Epidermal melanocyte (primary cell): ENCODE results near the gene FOXO1.
"Not testable (repeated sequence)": the region's sequence is repeated elsewhere in the genome, so short reads cannot be mapped to it uniquely, and the experiment has no call there.

Source experiments
- DNase-seq: peaks from one replicate; pipeline ENCODE4 v3.0.0; 2011; ENCODE audit warnings: low spot score; ENCODE audit not compliant: insufficient read length

FOXO1 gene

DNA sequence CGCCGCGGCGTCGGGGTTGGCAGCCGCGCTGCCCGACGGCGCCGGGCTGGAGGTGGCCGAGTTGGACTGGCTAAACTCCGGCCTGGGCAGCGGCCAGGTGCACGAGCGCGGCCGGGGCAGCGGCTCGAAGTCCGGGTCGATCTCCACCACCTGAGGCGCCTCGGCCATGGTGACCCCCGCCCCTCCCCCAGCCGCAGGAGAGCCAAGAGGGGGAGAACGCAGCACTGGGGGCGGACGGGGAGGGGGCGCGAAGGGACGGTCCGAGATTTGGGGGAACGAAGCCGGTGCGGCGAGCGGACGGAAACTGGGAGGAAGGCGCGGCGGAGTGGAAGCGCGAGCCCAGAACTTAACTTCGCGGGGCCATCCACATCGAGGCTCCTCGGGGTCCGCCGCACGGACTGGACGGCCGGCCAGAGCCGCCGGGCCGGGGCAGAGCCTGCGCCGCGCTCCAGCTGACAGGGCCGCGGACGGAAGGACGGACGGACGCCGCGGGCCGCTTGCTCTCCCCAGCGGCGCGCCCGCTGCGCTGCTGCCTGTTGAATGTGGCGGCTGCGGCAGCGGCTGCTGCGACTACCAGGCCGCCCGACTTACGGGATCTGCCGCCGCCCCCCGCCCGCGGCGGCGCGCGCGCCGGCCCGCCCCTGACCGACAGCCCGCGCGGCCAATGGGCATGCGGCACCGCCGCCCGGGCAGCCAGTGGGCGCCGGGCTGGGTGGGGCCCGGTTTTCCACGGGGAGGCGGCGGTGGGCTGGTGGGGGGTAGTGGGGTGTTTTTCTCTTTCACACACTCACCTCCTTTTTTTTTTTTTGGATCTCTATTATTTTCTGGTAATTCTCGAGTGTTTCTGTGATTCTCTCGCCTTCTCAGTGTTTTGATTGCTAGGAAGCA lies at the start of gene FOXO1:
FOXO1 (minus strand) TSS at position 597 of the 888 bp plus-strand sequence; CDS start at position 168, 429 bp downstream.
- DNase-seq = peak; percentile 99

DNA sequence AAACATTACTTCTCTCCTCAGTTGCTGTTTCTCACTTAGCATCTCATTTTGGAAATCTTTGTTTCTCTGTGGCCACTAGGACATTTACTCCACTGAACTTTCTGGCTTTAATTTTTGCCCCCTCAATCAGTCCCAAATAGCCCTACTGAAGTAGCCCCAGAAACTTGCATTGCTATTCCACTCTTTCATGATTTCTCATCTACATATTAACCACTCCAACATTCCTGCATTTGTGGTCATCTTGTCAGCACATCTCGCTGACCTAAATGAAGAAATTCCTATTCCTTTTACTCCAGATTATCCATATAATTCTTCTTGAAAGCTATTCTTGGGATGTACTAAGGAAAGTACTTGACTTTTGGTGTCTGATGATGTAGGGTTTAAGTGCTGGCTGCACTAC lies 48.0 kb upstream of the FOXO1 start:
- DNase-seq = not testable (repeated sequence)

DNA sequence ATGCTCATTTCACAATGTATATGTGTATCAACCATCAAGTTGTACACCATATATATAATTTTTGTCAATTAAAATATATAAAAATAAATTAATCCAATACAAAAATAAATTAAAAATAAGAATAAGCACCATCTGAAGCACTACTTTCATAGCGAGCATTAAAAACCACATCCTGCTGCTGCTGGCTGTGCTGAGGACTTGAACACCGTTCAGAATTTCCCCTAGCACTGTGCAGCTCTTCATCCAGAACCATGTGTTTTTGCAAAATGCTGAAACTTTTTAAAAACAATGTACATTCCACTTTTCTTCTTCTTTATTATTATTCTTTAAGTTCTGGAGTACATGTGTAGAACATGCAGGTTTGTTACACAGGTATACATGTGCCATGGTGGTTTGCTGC lies 40.0 kb upstream of the FOXO1 start:
- no peak for DNase-seq

DNA sequence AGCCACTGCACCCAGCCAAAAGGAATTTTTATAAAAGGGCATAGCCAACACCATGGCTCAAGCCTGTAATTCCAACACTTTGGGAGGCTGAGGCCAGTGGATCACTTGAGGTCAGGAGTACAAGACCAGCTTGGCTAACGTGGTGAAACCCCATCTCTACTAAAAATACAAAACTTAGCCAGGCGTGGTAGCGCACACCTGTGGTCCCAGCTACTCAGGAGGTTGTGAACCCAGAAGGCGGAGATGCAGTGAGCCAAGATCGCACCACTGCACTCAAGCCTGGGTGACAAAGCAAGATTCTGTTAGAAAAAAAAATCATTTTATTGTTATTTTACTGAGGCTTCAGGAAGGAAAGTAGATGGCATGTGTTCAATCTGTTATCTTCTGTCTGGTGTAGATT lies 31.3 kb upstream of the FOXO1 start:
- DNase-seq = no peak

DNA sequence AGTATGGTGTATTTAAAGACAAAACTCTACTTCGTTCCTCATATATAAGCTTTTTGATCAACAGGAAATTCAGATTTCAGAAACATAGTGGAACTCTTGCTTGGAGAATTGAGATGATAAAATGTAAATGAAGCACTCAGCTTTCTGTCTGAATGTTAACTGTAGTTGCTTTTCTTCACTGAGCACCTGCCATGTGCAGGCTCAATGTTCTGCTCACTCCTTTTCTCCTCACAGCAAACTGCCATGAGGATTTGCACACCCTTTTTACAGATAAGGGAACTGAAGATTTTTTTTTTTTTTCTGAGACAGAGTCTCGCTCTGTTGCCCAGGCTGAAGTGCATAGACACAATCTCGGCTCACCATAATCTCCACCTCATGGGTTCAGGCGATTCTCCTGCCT lies 28.0 kb upstream of the FOXO1 start:
- DNase-seq = no peak

DNA sequence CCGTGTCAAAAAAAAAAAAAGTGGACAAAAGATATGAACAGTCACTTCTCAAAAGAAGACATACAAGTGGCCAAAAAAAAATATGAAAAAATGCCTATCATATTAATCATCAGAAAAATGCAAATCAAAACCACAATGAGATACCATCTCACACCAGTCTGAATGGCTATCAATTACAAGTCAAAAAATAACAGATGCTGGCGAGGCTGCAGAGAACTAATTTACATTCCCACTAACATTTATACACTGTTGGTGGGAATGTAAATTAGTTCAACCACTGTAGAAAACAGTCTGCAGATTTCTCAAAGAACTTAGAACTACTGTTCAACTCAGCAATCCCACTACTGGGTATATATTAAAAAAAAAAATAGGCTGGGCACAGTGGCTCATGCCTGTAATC lies 26.5 kb upstream of the FOXO1 start:
- no peak for DNase-seq

DNA sequence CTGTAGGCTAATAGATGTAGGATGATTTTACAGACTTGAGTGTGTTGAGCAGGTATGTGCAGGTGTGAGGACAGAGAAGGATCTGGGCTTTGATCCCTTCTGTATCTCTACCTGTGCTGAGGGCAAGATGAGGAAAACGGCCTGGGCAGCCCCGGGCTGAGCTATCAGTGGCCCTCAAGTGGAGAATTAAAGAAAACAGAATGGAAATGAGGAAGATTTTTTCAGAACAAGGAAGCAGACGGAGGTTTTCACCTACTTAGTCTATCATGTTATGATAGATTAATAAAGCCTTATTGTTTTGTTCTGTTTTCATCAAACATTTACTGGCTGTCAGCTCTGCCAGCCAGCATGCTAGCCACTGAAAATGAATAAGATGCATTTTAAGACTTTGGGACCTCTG lies 22.3 kb upstream of the FOXO1 start:
- no peak for DNase-seq

DNA sequence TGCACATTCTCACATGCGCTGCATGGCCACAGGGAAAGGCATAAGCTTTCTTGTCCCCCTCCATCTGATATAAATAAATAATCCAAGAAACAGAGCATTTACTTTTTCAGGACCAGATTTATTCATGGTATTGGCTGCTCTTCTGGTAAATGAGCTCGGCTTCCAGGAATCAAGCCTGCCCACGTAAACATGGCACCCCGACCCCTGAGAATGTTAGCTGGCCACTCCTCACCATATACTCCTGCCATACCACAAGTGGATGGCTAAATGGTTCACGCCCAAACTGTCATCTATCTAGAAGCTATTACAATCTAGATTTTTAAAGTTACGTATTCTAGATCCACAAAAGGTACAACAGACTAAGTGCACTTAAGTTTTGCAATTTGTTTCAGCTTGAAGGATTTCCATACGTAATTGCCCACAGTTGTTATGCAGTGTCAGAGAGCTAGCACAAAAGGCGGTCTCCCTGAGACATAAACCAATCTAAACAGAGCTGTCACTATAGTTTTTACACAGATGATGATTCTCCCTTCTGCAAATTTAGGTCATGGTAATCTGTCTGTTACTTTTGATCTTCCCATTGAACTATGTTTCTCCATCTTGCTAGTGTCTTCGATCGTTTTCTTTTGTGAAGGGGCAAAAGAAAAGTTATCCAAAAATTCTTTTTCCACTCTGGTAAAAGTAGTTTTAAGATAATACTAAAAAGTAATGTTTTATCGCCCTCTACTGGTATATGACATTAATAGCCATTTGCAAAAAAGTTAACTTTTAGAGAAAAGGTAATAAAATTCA lies 16.2 kb upstream of the FOXO1 start:
- DNase-seq = peak; percentile 45

DNA sequence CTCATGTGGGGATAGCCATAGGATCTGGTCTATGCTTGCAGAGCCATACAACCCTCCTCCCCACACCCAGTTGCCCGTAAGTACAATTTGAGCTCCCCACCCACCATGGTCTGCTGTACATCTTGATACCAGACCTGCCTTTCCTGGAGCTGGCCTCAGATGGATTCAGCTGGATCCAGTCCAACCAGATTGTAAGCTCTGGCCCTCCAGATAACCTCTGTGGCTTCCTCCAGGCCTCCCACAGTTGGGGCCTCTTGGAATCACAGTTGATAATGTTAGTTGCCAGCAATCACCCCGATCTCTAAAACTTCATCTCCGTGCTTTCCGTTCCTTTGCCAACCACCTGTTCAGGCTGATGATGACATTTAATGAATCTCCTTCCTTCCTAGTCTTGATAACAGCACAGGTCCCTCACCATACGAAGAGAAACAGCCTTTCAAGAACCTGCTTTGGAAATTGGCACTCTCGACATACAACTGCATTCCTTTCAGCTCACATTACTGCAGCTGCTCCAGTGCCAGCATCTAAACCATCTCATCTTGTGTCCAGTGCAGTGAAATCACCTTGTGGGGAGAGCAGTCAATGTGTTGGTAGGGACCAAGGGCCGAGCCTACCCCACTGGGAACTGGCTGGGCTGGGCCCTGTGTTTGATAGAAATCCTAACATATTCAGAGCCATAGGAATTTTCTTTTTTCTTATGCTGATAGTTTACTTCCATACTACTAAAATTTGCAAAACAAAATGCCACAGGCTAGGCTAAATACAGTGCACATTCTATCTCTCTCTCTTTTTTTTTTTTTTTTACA lies 15.1 kb upstream of the FOXO1 start:
- no peak for DNase-seq

DNA sequence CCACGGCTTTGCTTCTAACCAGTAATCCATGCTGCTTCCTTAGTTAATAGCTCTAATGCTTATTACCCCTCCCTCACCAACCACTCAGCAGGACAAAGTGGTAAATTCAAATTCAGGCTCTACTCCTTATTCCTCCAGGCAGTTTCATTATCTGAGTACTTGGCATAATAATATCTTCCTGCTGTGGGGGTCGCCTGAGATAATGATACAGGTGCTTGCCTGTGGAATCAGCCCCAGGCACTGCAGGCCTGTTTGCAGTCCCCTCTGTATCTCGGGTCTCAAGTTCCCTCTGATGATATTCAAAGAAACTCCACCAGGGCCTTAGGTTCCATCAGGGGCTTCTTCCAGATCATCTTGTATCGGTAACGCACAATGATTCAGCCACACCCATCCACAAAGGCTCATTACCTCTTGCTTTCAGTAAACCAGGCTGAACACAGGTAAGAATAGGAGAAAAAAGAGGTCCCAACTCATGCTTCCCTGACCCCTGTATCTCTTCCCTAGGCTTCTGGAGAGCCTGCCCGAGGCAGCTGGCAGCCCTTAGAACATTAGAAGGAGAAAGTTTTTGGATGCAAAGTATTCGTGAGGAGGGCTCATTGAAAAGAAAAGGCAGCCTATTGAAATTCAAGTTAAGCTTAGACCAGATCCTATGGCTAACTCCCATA lies 14.3 kb upstream of the FOXO1 start:
- DNase-seq = no peak

DNA sequence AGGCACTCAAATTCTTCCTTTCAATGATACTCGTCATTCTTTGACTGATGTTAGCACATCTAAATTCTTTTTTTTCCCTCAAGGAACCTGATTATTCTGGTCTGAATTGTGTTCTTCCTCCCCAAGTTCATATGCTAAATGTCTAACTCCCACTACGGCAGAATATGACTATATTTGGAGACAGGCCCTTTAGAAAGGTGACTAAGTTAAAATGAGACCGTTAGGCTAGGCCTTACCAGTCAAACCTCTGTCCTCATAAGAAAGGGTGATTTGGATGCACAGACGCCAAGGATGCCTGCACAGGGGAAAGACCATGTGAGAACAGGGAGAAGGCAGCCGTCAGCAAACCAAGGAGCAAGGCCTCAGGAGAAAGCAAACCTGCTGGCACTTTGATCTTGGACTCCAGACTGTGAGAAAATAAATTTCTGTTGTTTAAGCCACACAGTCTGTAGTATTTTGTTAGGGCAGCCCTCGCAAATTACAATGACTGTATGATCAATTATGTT lies 13.1 kb upstream of the FOXO1 start:
- DNase-seq = no peak

DNA sequence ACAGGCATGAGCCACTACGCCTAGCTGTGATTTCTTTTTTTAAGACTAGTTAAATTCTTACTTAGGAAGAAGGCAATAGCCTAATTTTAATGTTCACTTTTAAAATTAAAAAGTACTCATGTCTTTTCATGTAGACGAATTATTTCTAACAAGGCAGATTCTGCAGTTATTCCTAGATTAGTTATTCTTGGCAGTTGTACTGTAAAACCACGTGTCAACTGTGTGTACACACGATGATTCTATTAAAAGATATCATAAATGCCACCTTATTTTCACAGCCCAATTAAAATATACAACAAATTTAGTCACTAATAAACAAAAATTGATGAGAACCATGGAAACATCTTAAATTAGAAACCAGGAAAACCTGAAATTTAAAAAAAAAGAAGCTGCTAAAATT lies 10.6 kb upstream of the FOXO1 start:
- DNase-seq = no peak

DNA sequence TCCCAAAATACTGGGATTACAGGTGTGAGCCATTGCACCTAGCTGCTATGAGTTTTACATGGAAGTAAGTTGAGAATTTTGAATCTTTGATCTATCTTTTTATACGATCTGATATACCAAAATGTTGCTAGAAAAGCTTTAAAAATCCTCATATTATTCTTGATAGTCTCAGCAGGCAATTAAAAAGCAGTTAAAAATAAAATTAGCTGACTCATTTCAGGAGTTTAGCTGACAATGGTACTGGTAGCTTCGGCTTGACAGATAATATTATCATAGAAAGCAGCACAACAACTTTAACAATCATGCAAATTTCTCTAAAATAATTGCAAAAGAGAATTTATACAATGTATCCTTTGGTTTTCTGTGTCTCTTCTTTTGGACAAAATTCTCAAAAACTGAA lies 9.6 kb upstream of the FOXO1 start:
- no peak for DNase-seq

DNA sequence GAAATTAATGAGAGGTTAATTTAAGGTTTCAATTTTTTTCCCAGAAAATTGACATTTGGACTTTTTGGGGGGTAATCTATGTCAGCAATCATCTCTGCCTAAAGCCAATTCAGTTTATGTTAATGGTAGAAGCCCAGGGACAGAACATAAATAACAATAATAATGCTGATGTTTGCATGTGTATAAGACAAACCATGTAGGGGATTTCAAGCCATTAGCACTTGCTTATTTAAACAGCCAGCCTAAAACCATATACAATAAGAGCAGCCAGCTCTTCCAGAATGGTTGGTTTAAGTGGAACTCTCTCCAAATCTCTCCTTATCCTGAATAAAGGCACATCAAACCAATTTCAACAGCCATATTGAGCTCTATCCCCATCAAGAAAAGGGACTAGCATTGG lies 7.0 kb upstream of the FOXO1 start:
- DNase-seq = no peak

DNA sequence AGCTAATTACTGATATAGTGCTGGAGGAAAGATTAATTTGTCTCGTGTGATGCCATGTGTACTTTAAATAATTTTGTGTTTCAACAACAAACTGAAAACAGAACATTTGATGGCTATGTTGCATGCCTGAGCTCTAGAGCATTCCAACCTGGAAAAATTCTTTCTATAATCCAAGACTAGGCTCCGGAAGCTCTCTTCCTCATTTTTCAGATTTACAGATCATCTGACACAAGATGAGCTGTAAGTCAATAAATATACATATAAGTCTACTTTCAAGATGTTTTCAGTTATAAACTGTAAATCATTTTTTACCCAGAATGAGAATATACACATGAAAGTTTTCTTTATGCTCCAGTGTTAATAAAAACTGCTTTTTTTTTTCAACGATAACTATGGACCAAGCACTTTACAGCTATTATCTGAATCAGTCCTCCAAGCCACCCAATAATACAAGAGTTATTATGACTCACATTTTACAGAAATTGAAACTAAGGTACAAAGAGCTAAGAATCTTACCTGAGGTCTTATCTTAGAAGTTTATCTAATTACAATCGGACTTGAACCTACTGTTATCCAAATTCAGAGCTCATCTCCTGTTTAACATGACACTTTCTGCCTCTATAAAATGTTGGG lies 6.4 kb upstream of the FOXO1 start:
- DNase-seq = no peak

DNA sequence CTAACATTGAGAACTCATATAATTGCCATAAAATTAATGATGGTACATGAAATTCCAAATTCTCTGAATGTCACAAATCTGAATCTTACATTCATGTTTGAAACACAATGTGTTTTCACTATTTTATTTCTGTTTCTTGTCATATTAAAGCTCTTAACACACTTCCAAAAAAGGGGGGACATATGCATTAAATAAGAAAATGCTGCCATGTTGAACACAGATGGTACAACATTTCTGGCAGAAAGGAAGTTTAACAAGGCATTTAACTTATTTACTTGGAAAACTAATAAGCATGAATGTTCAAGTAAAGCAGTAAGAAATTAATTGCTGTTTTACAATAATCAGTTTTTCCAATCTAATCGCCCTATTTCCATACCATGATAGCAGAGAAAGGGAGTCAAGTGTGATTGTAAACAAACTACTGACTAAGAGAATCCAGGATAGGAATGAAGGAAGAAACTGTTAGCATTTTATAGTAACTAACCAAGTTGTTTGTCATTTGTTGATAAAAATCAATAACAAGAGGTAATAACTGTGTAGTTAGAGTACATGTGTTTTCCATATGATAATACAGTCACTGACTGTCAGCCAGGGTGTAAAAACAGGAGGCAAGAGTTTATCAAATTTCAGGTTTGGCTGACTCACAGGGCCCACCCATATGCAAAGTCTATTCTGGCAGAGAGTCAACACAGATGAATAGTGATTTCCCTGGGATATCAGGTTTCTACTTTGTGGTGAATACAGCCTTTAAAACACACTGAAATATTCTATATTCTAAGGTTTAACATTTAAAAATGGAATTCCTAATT lies 5.7 kb upstream of the FOXO1 start:
- no peak for DNase-seq

DNA sequence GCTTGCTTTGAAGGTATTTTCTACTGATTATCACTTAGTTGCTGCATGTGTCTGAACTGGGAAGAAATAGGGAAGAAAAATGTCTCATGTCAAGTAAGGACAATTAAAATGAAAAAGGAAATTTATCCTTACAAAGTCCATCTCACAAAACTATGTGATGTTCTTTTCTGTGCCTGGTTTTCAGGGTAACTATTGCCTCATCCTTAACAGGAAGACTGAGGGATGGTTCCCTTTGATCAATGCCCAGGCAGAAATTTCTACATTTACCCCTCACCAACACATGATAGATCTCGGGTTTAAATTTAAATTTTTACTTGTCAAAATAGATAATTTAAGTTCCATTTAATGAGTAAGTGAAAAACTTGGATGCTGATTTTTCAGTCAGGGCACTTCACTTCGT lies 3.9 kb upstream of the FOXO1 start:
- no peak for DNase-seq

DNA sequence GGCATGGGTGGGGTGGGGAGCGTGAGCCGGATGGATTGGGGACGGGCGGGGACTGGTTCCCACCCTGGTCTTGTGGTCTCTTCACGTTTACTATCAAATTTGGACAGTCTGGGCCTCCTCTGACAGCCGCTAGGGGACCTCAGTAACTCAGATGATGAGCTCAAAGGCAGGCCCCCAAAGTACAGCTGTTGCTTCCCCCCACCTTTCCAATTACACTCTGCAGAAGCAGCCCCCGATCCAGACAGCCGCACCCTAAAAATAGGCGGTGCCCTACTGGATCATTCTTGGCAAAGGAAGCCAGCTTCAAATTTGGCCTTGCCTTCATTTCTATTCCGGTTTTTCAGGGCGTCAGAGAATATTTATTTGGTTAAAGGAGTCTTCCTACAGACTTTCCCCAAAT lies 1.9 kb upstream of the FOXO1 start:
- no peak for DNase-seq

DNA sequence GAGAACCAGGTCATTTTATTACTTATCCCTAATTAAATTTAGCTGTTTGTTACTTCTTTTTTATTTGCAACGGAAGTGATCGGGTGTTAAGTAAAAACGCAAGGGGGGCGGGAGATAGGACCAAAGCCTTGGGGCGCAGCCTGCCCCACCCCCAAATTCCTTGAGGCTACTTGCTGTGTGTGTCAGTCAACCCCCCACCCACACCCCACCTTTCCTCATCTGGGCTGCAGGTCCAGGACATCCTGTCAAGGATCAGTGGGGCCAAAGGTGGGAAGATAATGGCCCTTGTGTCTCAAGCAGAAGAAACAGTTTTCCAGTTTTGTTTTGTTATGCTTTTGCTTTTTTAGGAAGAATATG lies 1.2 kb upstream of the FOXO1 start:
- no peak for DNase-seq
